IMR-90 (cell line): ENCODE data around the gene TFAP2B.

ENCODE experiments used
- CEBPB ChIP-seq: IDR thresholded peaks from 2 replicates; pipeline ENCODE4 v1.6.1; 2012; ENCODE audit warnings: low read depth, low read length, improper control_type of control experiment
- MAFK ChIP-seq: IDR thresholded peaks from 2 replicates; pipeline ENCODE4 v1.6.1; 2012; ENCODE audit warnings: low read depth, low read length, improper control_type of control experiment
- NFE2L2 ChIP-seq: fragments of 150-350 bp; IDR thresholded peaks from 2 replicates; pipeline ENCODE4 v1.6.1; 2016; ENCODE audit warnings: low read depth, mild to moderate bottlenecking, low read length
- POLR2A ChIP-seq: IDR thresholded peaks from 2 replicates; pipeline ENCODE4 v1.6.1; 2012; ENCODE audit warnings: mild to moderate bottlenecking, low read depth, low read length
- RCOR1 ChIP-seq: IDR thresholded peaks from 2 replicates; pipeline ENCODE4 v1.6.1; 2012; ENCODE audit warnings: mild to moderate bottlenecking, low read length, improper control_type of control experiment; ENCODE audit not compliant: insufficient replicate concordance
- RFX5 ChIP-seq: IDR thresholded peaks from 2 replicates; pipeline ENCODE4 v1.8.0; 2012; ENCODE audit warnings: low read depth, mild to moderate bottlenecking, low read length, moderate library complexity
- TF ChIP-seq, protein P1 (sequence below): conservative IDR thresholded peaks from 2 replicates; pipeline ENCODE4 v1.5.1; 2012; ENCODE audit warnings: mild to moderate bottlenecking, low read depth, low read length, improper control_type of control experiment
- TF ChIP-seq, protein P2 (sequence below): fragments of 150-350 bp; IDR thresholded peaks from 2 replicates; pipeline ENCODE4 v1.6.1; 2016; ENCODE audit warnings: low read depth, mild to moderate bottlenecking, low read length, moderate library complexity, borderline replicate concordance

- TF ChIP-seq, protein P1, sequence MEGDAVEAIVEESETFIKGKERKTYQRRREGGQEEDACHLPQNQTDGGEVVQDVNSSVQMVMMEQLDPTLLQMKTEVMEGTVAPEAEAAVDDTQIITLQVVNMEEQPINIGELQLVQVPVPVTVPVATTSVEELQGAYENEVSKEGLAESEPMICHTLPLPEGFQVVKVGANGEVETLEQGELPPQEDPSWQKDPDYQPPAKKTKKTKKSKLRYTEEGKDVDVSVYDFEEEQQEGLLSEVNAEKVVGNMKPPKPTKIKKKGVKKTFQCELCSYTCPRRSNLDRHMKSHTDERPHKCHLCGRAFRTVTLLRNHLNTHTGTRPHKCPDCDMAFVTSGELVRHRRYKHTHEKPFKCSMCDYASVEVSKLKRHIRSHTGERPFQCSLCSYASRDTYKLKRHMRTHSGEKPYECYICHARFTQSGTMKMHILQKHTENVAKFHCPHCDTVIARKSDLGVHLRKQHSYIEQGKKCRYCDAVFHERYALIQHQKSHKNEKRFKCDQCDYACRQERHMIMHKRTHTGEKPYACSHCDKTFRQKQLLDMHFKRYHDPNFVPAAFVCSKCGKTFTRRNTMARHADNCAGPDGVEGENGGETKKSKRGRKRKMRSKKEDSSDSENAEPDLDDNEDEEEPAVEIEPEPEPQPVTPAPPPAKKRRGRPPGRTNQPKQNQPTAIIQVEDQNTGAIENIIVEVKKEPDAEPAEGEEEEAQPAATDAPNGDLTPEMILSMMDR, result no peak
- TF ChIP-seq MAFK, result no peak
- no peak for TF ChIP-seq POLR2A
- no peak for TF ChIP-seq RCOR1
- TF ChIP-seq RFX5, result no peak
- TF ChIP-seq NFE2L2, result no peak
- no peak for TF ChIP-seq CEBPB
- TF ChIP-seq, protein P2, sequence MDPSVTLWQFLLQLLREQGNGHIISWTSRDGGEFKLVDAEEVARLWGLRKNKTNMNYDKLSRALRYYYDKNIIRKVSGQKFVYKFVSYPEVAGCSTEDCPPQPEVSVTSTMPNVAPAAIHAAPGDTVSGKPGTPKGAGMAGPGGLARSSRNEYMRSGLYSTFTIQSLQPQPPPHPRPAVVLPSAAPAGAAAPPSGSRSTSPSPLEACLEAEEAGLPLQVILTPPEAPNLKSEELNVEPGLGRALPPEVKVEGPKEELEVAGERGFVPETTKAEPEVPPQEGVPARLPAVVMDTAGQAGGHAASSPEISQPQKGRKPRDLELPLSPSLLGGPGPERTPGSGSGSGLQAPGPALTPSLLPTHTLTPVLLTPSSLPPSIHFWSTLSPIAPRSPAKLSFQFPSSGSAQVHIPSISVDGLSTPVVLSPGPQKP, result no peak
Observed at GRCh38 chr6:50842446-50842845, 23.8 kb downstream of the TFAP2B start.
